PC-9 (cell line): Measurements from ENCODE around the gene SMARCA4. TPM values are rescaled to one million over a fixed set of nuclear protein-coding genes. Genes with fewer than 3 reads are reported as not detected.
A peak's percentile ranks its signal among the peaks of the same experiment; 100 is the strongest.

Experiments used
- BruUV-seq: library from RNA; stranded (reverse); fragments of 400-500 nt; replicated peaks from 2 replicates; lab custom pipeline; 2021; lab: Mats Ljungman, UMichigan
- CTCF ChIA-PET: fragments of 300-600 bp; sonication (Branson Sonifier 250); formaldehyde crosslinking; loops from one replicate; lab custom pipeline; 2022; ENCODE audit warnings: antibody characterized with exemption; lab: Charles Lee
- POLR2A ChIA-PET: fragments of 300-600 bp; sonication (Branson Sonifier 250); formaldehyde crosslinking; loops from one replicate; lab custom pipeline; 2022; ENCODE audit warnings: antibody characterized with exemption; ENCODE audit not compliant: unreplicated experiment; lab: Charles Lee
- DNase-seq, 2 experiments: peaks; one replicate each; pipeline versions ENCODE4 v3.0.0 to v3.0.0-alpha.2; 2015 to 2022; ENCODE audit warnings: mixed read lengths in 1 of 2
- H2AFZ ChIP-seq: fragments of 200-600 bp; sonication (generic); 2 replicates; pipeline ENCODE4 v1.8.1; 2017; ENCODE audit warnings: antibody characterized with exemption
- H3F3A ChIP-seq: fragments of 200-600 bp; sonication (generic); 2 replicates; pipeline ENCODE4 v1.8.1; 2017; ENCODE audit warnings: antibody characterized with exemption, mild to moderate bottlenecking, low read depth; ENCODE audit not compliant: insufficient read depth
- H3K27ac ChIP-seq: fragments of 200-600 bp; sonication (generic); 2 replicates; pipeline ENCODE4 v1.6.1; 2016; ENCODE audit warnings: mixed run types
- H3K27me3 ChIP-seq: fragments of 200-600 bp; sonication (generic); 2 replicates; pipeline ENCODE4 v1.6.1; 2016; ENCODE audit warnings: low read depth, mixed run types; ENCODE audit not compliant: insufficient read depth
- H3K36me3 ChIP-seq: fragments of 200-600 bp; sonication (generic); 2 replicates; pipeline ENCODE4 v1.6.1; 2016; ENCODE audit warnings: low read depth, mixed run types
- H3K4me1 ChIP-seq: fragments of 200-600 bp; sonication (generic); replicated peaks from 2 replicates; pipeline ENCODE4 v1.6.1; 2016; ENCODE audit warnings: mixed run types; ENCODE audit not compliant: insufficient read depth
- H3K4me2 ChIP-seq: fragments of 200-600 bp; sonication (generic); 2 replicates; pipeline ENCODE4 v1.6.1; 2017; ENCODE audit warnings: mixed run types
- H3K4me3 ChIP-seq: fragments of 200-600 bp; sonication (generic); 2 replicates; pipeline ENCODE4 v1.6.1; 2016; ENCODE audit warnings: mixed run types
- H3K79me2 ChIP-seq: fragments of 200-600 bp; sonication (generic); 2 replicates; pipeline ENCODE4 v1.6.1; 2017; ENCODE audit warnings: low read depth, mixed run types
- H3K9me2 ChIP-seq: fragments of 200-600 bp; sonication (generic); 2 replicates; pipeline ENCODE4 v1.8.1; 2017; ENCODE audit warnings: mild to moderate bottlenecking; ENCODE audit not compliant: insufficient read depth
- H3K9me3 ChIP-seq: fragments of 200-600 bp; sonication (generic); 2 replicates; pipeline ENCODE4 v1.8.1; 2016; ENCODE audit warnings: low read depth; ENCODE audit not compliant: insufficient read depth
- H4K20me1 ChIP-seq: fragments of 200-600 bp; sonication (generic); 2 replicates; pipeline ENCODE4 v1.8.1; 2017; ENCODE audit not compliant: insufficient read depth
- CTCF ChIP-seq: fragments of 200-600 bp; sonication (generic); conservative IDR thresholded peaks from 2 replicates; pipeline ENCODE4 v1.6.1; 2017; ENCODE audit warnings: mixed run types, antibody characterized with exemption, mild to moderate bottlenecking, moderate library complexity
- EZH2 ChIP-seq: fragments of 200-600 bp; sonication (generic); IDR thresholded peaks from 2 replicates; pipeline ENCODE4 v1.8.0; 2017; ENCODE audit warnings: antibody characterized with exemption, low read depth
- intact Hi-C: fragments of 100-400 bp; cut with micrococcal nuclease; formaldehyde crosslinking; loops from one replicate; pipeline ENCODE4 v1.10.0; 2022; ENCODE audit not compliant: unreplicated experiment
- total RNA-seq: library from RNA; stranded (reverse); gene quantifications from 2 replicates; pipeline ENCODE4 v1.2.3, GENCODE V29; 2021

SMARCA4 gene
- total RNA-seq, 1 experiment from 2014 or later: 136 TPM

GRCh38 chr19:11014403-11014911 lies 53.6 kb downstream of the SMARCA4 start:
- no peak overlapping the region for H3K4me3 ChIP-seq
- TF ChIP-seq EZH2: no peak
- no peak for TF ChIP-seq CTCF
- ChIA-PET CTCF (no interaction called here), POLR2A (no interaction called here)
- H3K27ac ChIP-seq: no peak overlapping the region
- no peaks in the 10 kb centered on the region for H3K27me3 ChIP-seq
- no peaks in the 10 kb centered on the region for H3K9me2 ChIP-seq
- DNase-seq: no peak
- H3K79me2 ChIP-seq: no peaks in the 10 kb centered on the region
- H3K4me2 ChIP-seq: no peak overlapping the region
- peaks cover 33% of the 10 kb centered on the region for H3K36me3 ChIP-seq
- H2AFZ ChIP-seq: no peak overlapping the region
- intact Hi-C loops: no loop called here
- no peaks in the 10 kb centered on the region for H3K9me3 ChIP-seq
- BruUV-seq: no TSS peak
- H4K20me1 ChIP-seq: peaks cover 4% of the 10 kb centered on the region; the same call in 1 of the 2 replicates
- H3F3A ChIP-seq: peaks cover 8% of the 10 kb centered on the region; the same call in 1 of the 2 replicates
- no peaks in the 10 kb centered on the region for H3K4me1 ChIP-seq

- POLR2A ChIA-PET: no interaction called here
- DNase-seq: no peak
- Histone ChIP-seq H3K36me3 (peaks cover 49% of the 10 kb centered on the region), H3K79me2 (no peaks in the 10 kb centered on the region), H3K4me2 (no peak overlapping the region), H3F3A (peaks cover 6% of the 10 kb centered on the region; the same call in 1 of the 2 replicates), H3K4me3 (no peak overlapping the region), H3K27ac (no peak overlapping the region), H3K9me3 (no peaks in the 10 kb centered on the region), H3K9me2 (no peaks in the 10 kb centered on the region), H3K27me3 (no peaks in the 10 kb centered on the region), H2AFZ (no peak overlapping the region), H4K20me1 (peaks cover 4% of the 10 kb centered on the region; the same call in 1 of the 2 replicates), H3K4me1 (no peaks in the 10 kb centered on the region)
- BruUV-seq: no TSS peak
- CTCF ChIA-PET: interaction anchor here (0.6 kb wide), 1 partner anchor 398 kb away, joined by 3 read pairs; no protein-coding TSS in a partner anchor
- intact Hi-C loops: no loop called here
- TF ChIP-seq EZH2: no peak
These were observed 55.8 kb downstream of the SMARCA4 start for GRCh38 chr19:11016631-11017030.

- TF ChIP-seq EZH2: no peak
- TF ChIP-seq CTCF: no peak
- no TSS peak for BruUV-seq
- CTCF ChIA-PET: no interaction called here
- Histone ChIP-seq H3K4me2 (no peak overlapping the region), H3K4me1 (no peaks in the 10 kb centered on the region), H3K36me3 (peaks cover 53% of the 10 kb centered on the region), H3K27ac (no peak overlapping the region), H3K9me2 (no peaks in the 10 kb centered on the region), H3K9me3 (no peaks in the 10 kb centered on the region), H3K79me2 (no peaks in the 10 kb centered on the region), H3K4me3 (no peak overlapping the region), H3K27me3 (no peaks in the 10 kb centered on the region), H3F3A (peaks cover 8% of the 10 kb centered on the region; the same call in 1 of the 2 replicates), H2AFZ (no peak overlapping the region), H4K20me1 (peaks cover 4% of the 10 kb centered on the region; the same call in 1 of the 2 replicates)
- POLR2A ChIA-PET: interaction anchor here (0.5 to 0.6 kb wide), 2 partner anchors 66 to 68 kb away, joined by 5 to 6 read pairs; no protein-coding TSS in a partner anchor
- peak in 1 of 2 experiments; percentile 28 for DNase-seq
- intact Hi-C loops: loop anchor here (1.0 kb wide), 2 partner anchors 19 to 78 kb away; no protein-coding TSS in a partner anchor
These were observed 56.6 kb downstream of the SMARCA4 start for GRCh38 chr19:11017275-11018035.
